Superior temporal gyrus (tissue), 1 donor: Measurements from ENCODE around the gene SRP9.
"Not testable (repeated sequence)": the region's sequence is repeated elsewhere in the genome, so short reads cannot be mapped to it uniquely, and the experiment has no call there.

Experiments
- DNase-seq: peaks from one replicate; pipeline ENCODE4 v3.0.0-alpha.2; 2016; ENCODE audit errors: extremely low spot score

The SRP9 gene

GRCh38 chr1:225774281-225775147, 3.1 kb upstream of the SRP9 start:
- no peak for DNase-seq

GRCh38 chr1:225776294-225776693, 1.3 kb upstream of the SRP9 start:
- DNase-seq = no peak

- no peak for DNase-seq
Measured at GRCh38 chr1:225777058-225777582, 506 bp upstream of the SRP9 start.

GRCh38 chr1:225778337-225778669, 677 bp downstream of the SRP9 start:
- DNase-seq = no peak

GRCh38 chr1:225779165-225779564, 1.5 kb downstream of the SRP9 start:
- not testable (repeated sequence) for DNase-seq

- no peak for DNase-seq
Measured at GRCh38 chr1:225780134-225780533, 2.5 kb downstream of the SRP9 start.

GRCh38 chr1:225780630-225781029, 3.0 kb downstream of the SRP9 start:
- no peak for DNase-seq

GRCh38 chr1:225789142-225789541, 11.5 kb downstream of the SRP9 start:
- not testable (repeated sequence) for DNase-seq

- DNase-seq = no peak
Measured at GRCh38 chr1:225794954-225795353, 17.3 kb downstream of the SRP9 start.

GRCh38 chr1:225796097-225796496, 18.5 kb downstream of the SRP9 start:
- not testable (repeated sequence) for DNase-seq

- DNase-seq = not testable (repeated sequence)
Measured at GRCh38 chr1:225801146-225801545, 23.5 kb downstream of the SRP9 start.

GRCh38 chr1:225806249-225806648, 28.6 kb downstream of the SRP9 start:
- DNase-seq = no peak

- not testable (repeated sequence) for DNase-seq
Measured at GRCh38 chr1:225806736-225807135, 29.1 kb downstream of the SRP9 start.

GRCh38 chr1:225808136-225808535, 30.5 kb downstream of the SRP9 start:
- DNase-seq = no peak

- peak; percentile 84 for DNase-seq
Measured at GRCh38 chr1:225809842-225810578, 32.4 kb downstream of the SRP9 start, which contains the start of gene EPHX1. TSS of gene EPHX1 (plus strand) at chr1:225810124. CDS start at chr1:225828730, 18,606 bp downstream.

GRCh38 chr1:225810579-225811538, 33.2 kb downstream of the SRP9 start:
- DNase-seq = not testable (repeated sequence)

GRCh38 chr1:225811622-225812487, 34.2 kb downstream of the SRP9 start:
- DNase-seq = no peak

GRCh38 chr1:225812488-225813213, 35.0 kb downstream of the SRP9 start:
- DNase-seq = no peak

- DNase-seq = no peak
Measured at GRCh38 chr1:225813214-225813964, 35.8 kb downstream of the SRP9 start.
